Occipital lobe (tissue), 2 donors: ENCODE data around the gene HOXD9. TPM values are rescaled to one million over a fixed set of nuclear protein-coding genes. Genes with fewer than 3 reads are reported as not detected.

ENCODE experiments used
- DNase-seq: peaks from one replicate; lab custom pipeline; 2025; lab: John Stamatoyannopoulos, UW
- total RNA-seq: library from RNA; depleted of rRNA; stranded (reverse); fragments of >200 nt; gene quantifications from one replicate; pipeline ENCODE4 v1.2.3, GENCODE V29; 2014

Gene HOXD9
- not detected for total RNA-seq

DNA sequence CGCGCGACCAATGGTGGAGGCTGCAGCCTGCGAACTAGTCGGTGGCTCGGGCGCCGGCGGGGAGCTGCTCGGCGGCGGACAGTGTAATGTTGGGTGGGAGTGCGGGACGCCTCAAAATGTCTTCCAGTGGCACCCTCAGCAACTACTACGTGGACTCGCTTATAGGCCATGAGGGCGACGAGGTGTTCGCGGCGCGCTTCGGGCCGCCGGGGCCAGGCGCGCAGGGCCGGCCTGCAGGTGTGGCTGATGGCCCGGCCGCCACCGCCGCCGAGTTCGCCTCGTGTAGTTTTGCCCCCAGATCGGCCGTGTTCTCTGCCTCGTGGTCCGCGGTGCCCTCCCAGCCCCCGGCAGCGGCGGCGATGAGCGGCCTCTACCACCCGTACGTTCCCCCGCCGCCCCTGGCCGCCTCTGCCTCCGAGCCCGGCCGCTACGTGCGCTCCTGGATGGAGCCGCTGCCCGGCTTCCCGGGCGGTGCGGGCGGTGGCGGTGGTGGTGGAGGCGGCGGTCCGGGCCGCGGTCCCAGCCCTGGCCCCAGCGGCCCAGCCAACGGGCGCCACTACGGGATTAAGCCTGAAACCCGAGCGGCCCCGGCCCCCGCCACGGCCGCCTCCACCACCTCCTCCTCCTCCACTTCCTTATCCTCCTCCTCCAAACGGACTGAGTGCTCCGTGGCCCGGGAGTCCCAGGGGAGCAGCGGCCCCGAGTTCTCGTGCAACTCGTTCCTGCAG is at the start of gene HOXD9:
TSS of gene HOXD9 (plus strand) at position 37 of the 728 bp plus-strand sequence. CDS start at position 87, 50 bp downstream.
- no peak for DNase-seq

DNA sequence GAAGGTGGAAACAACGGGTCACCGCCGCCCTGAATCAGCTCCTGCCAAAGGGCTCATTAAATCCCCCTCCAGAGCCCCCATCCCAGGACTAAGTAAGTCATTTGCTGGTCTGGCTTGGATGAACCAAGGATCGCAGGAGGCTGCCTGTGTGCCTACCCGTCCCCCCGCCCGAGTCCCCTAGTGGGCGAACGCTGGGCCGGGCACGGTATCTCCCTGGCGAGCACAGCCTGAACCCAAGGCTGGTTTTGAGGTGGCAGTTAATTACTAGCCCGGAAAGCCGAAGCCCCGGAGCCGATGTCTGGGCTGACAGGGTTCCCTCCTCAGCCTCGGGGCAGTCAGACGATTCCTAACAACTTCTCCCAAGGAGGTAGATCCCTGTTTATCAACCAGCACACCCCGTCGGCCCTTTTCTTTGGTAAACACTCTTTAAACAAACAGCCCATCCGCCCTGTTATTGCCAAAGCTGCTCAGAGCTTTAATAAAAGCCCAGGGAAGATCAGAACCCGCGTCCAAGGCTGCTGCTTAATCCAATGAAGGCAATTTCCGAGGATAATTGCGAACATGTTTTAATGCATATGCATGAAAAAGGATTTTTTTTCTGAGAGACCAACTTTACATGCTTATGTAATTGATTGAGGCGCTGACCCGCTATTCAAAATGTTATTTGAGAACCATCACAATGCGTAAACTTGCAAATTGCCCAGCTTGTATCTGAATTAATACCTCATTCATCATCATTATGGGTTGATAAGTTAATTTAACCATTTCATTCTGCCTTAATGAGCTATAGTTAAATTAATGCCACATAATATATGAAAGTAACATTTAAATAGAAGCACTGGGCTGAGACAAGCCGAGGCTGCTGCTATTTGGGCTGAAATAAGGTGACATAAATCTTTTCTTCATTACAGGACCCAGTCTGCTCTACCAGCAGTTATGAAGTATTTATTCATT is 49.3 kb upstream of the HOXD9 start:
- no peak for DNase-seq

DNA sequence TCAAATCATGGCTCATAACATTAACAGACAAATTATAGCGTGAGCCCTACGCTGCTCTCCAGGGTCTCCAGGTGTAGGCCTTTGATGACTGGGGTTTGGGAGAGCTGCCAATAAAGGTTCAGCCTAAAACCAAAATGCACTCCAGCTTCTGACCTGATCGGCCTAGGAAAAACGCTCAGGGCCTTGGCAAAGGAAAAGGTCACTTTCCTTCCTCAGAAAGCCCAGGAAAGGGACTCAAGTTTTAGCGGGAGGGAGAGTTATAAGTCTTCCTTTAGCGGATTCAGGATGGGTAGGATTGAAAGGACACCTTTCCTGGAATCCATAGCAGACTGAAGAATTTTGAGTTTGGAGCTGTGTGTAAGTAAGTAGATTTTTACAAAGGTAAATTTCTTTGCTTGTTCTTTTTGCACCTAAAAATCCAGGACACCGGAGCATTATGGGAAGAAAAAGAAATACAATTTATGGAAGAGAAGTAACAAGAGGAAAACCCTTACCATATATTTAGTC is 47.5 kb upstream of the HOXD9 start:
- DNase-seq = no peak

DNA sequence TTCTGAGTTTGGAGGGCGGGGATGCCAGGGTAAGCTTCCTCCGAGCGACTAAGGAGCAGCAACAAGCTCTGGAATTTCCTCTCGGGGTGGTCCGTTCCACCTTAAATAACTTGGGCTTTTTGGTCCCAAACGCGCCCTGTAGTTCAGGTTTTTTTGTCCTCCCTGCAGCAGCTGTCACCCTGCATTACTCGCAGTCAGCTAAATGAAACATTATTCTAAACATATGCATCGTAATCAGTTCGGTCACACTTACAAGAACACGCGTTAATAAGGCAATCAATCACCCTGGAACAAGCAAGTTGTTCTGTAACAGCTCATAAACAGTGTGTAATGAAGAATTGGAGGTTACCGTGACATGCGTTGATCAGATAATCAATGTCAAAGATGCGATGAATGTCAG is 47.0 kb upstream of the HOXD9 start:
- DNase-seq = no peak

DNA sequence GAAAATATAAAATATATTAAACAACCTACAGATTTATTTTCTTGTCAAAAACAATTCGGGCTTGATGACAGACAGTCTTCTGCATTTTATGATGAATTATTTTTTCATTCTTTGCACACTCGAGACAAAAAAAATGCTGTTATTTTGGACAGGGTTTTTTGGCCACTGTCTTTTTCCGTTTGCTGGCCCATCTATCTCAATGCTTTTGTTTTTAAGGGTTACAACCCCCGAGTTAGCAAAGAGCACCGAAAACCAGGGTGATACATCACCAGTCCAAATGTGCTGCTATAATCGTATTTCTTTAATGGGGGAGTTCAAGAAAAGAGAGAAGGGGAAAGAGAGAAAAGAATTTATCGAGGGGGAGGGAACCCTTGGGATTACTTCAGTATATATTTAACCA is 46.5 kb upstream of the HOXD9 start:
- no peak for DNase-seq

DNA sequence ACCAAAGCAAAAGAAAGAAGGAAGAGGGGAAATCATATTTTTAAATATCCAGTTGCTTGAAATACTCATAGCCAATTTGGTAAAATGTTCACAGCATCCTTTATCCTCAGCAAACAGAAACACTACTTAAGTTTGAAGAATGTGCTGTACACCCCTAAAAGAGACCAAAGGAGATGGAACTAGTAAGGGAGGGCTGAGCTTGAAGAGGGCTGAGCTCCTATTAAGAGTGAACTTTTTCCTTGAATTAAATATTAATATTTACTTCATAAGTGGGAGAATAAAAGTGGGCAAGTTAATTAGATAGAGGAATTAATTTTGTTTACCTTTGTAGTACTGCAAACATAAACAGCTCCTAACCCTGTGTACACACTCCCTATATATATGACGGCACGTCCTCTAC is 45.7 kb upstream of the HOXD9 start:
- DNase-seq = no peak

DNA sequence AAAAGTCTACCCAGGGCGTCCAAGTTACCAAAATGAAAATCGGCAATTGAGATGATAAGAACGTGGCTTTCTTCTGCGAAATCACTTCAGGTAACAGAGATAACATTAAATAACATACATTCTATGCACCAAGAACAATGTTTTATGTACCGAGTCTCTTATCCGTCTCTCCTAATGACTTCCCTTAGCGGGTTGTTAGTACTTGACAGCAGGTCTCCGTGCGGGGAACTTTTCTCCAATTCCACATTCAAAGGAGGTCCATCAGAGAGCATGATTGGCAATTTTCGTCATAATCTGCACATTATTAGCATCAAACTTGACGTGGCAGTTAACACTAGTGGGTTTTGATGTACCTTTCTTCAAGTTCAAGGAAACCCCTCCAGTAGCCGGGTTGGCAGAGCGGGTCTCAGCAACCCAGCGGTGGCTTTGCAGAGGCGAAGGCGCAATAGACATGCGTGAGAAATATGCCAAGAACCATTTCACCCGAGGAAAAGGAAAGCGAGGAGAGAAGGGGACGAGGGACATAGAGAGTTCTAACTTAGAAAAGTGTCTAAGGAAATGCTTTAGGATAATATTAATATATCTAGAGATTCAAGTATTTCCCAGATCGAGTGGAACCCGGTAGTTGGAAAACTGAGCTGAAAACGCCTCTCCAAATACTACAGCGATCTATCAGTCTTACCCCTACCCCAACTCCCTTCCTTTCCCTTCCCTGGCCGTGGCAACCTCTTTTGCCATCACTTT is 43.8 kb upstream of the HOXD9 start:
- DNase-seq = no peak

DNA sequence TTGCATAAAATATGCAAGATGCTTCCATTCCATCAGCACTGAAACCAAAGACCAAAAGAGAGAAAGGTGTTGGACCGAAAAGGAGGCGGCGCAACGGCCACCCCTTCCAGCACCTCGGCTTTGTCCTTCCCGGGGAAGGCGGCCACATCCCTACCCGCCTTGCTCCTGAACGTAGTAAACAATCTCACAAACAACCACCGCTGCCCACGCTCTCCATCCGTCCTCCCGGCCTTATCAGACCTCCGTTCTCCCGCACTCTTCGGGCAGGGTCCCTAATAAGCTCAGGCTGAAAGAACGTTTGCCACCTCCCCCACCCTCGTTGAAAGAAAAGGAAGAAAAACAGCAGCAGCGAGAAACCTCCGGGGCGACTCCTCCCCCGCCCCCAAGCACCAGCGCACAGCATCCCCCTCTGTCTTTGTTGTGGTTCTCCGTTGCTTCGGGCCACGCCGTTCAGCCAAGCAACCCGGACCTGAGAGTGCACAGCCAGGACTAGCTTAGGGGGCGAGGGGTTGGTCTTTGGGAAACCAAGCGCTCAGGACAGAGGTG is 43.2 kb upstream of the HOXD9 start:
- no peak for DNase-seq

DNA sequence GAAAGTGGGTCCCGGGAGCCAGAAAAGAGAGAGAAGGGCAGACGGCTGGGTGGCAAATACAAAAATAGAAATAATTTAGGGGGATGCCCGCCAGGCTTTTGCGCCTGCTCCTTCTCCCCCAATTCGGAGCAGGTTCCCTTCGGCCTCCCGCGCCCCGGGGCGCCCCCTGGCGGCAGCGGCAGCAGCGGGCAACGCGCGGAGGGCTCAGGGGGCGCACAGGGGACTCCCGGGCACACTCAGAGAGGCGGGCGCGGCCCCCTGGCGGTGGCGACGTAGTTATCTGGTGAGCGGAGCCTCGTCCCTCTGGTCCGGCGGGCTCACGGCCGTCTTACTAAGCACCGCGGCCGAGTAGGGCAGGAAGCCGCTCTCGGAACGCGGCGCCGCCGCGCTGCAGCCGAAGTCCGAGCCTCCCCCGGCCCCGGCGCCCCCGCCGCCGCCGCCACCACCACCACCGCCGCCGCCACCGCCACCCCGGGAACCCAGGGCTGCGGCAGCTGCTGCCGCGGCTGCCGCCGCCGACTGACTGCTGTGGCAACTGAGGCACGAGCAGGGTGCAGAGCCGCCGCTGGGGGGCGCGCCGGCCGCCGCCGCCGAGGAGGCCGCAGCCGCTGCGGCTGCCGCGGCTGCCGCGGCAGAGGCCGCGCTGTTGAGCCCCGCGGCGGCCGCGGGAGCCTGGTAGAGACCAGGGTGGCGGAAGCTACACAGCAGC is 42.5 kb upstream of the HOXD9 start:
- no peak for DNase-seq

DNA sequence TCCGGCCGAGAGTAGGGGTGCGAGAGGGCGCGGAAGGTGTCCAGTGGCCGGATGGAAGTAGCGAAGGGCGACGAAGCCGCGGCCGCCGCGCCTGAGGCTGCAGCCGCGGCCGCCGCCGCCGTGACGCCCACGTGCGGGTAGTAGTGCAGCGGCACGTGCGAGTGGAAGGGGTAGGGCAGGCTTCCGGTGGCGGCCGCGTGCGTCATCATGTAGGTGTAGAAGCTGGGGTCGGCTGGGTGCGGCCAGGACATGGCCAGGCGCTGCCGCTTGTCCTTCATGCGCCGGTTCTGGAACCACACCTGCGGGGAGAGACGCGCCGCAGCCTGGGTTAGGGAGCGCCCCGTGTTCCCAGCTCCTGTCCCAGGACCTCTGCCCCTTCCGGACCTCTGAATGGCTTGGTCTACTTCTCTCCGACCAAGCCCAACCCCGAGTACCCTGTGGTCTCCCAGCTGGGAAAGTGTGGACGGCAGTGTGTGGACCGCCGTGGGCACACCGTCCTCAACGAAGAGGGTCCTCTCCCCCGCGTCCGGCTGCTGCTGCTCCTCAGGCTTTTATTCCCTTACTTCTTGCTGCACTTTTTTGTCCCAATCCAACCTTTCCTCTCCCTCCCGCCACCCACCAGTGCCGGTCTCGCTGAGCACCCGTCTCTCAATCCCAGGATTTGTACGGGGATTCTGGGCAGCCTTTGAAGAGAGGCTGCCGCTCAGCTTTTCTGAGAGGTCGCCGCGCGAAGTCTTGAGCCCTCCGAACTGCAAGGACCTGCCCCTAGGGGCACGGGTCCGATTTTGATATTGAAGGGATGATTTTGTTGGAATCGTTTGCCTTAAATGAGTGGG is 41.8 kb upstream of the HOXD9 start:
- DNase-seq = no peak

DNA sequence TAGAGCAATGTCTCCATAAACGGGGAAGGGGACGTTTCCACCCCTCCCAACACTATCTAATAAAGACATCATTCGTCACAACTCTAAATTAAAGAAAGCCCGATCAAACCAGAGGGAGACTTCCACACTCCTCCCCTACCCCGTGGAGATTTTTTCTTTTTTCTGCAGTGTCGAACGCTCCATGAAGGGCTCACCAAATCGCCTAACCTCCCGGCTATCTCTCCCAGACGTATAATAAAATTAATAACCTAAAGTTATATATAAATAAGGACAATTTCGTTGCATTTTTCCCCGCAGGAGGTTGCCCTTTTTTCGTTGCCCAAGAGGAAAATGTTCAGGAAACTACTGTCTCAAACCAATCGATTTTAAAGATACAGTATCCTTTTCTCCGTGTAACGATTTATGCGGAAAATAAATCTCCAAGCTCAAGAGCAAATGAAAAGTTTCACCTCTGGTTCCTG is 41.1 kb upstream of the HOXD9 start:
- no peak for DNase-seq

DNA sequence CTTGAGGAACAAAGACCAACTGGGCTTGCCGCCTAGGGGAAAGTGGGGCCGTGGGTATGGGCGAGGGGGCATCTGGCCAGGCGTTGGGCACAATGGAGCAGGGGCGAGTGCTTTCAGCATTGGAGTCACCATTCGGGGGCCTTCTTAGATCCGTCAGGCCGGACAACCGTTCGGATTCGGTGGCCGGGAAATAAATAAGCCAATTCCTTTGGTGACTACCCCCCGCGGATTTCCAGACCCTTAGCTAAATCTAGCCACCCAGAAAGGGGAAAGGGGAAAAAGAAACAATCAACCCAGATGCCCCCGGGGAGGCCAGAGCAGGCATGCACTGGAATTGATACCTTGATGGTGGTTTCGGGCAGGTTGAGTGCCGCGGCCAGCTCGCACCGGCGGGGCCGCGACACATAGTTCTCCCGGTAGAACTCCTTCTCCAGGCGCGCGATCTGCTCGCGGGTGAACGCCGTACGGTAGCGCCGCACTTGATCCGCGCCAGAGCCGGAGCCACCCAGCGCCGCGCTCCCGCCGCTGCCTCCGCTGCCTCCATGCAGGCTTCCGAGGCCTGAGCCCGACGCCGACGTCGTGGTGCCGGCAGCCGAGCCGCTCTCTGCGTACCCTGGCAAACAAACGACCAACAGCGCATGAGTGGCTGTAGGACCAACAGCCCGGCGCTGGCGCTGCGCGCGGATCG is 40.5 kb upstream of the HOXD9 start:
- DNase-seq = no peak

DNA sequence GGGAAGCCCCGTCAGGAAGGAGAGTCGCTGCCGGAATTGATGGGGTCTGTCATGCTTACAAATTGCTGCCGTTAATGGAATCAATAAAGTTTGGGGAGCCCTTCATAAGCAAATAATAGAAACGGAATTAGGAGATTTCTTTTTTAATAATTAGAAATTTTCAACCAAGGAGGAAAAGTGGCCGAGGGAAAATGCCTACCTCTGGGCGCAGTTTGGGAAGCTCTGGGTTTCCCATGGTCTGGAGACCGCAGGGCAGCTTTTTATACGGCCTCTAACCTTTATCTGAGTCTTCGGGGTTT is 40.0 kb upstream of the HOXD9 start:
- no peak for DNase-seq

DNA sequence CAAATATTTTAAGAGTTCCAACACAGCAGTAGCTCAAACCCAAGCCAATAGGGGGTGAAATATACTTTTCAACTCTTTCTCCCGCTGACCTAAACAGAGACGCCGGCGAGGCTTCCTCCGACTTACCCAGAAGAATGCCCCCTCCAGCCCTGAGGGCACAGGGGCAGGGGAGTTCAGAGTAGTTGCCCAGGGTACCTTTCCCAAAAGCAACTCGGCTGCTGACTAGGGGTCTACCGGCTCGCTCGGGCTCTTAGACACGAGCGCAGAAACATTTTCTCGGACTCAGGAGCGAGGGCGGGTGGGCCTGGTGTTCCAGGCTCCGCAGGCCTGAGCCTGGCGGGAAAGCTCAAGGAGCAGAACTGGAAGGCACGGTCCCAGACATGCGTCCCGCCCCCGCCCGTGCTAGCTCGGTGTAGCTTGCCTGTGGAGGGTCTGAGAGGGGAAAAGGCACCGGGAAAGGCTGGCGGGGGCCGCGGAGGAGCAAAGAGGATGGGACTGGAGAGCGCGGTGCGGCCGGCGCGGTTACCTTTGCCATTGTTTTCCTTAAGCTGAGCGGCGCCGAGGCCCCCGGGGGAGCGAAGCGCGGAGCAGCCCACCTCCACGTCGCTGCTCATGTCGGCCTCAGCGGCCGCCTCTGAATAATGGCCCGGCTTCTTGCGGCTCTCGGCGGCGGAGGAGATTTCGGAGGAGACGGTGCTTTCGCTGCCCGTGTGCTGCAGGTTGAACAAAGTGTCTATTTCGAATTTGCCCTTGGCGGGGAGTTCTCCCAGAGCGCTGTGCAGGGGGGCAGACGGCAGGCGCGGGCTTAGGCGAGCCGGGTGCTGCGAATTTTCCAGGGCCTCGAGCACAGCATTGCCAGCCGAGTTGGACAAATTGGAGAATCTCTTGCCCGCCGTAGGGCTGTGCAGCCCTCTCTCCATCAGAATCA is 39.4 kb upstream of the HOXD9 start:
- DNase-seq = no peak

DNA sequence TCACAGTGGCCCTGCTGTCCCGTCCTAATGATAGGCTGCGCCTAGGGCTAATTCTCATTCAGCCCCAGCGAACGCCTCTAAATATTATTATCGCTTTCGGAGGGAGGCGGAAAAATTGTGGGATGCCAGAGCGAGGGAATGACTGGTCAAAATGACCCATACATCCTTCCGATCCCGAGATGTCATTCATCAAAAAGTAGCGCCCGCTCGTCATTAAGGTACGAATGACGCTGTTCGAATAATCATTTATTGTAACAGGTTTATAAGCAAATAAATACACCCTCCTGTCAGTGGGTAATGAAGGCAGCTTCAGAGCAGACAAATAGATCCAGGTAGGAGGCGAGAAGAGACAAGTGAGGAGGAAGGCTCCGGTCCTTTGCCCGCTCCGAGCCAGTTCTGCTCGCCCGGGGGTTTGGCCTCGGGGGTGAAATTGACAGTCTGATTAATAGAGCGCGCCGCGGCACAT is 38.7 kb upstream of the HOXD9 start, which contains the start of gene EVX2:
TSS of gene EVX2 (minus strand) at position 167 of the 466 bp plus-strand sequence. CDS start 186 bp downstream, outside the sequence.
- no peak for DNase-seq

DNA sequence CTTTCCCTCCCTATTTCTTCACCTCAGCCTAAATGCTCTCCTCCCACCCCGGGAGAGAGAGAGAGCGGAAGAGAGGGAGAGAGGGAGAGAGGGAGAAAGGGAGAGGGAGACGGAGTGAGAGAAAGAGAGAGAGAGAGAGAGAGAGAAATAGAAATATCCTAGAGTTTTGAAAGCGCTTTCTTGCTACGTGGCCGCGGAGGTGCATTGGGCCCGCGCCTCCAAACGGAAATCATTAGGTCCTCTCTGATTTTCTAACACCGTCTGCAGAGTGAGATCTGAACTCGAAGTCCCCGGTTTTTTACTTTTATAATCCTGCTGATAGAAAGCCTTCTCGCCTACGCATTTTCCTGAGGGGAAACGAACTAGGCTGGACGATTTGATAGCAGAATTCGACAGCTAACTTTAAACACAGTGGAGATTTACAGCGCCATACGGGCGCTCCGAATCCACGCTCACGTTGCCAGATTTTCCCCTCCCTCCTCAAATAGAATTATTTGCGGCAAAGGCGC is 37.9 kb upstream of the HOXD9 start:
- DNase-seq = no peak

DNA sequence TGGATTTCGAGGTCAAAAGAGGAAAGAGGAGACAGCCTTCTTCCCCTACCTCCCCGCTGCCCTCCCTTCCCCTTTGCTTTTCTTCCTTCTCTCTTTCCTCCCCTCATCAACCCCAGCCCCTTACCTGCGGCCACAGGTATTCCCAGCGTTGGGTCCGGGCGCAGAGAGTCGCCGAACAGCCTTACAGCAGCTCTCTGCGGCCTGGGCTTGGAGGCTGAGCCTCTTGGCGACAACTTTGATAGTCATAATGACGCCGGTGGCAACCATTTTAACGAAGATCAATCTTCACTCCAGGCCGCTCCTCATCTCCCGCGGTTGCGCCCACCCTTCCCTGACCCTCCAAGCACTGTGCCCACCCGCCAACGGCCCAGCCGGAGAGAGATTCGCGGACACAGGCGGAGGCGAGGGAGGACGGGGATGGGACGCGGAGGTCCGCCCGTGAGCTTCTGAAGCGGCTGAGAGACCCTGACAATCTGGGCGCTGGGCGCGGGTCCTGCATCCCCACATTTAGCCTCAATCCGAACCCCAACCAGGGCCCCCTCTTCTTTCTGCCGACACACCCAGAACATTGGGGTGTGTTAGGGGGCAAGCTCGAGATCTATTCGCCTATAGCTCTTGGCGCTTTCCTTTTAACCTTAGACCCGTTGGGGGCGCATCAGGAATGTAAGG is 37.3 kb upstream of the HOXD9 start:
- DNase-seq = no peak
